ENCODE results near the gene PSMD5.

DNA sequence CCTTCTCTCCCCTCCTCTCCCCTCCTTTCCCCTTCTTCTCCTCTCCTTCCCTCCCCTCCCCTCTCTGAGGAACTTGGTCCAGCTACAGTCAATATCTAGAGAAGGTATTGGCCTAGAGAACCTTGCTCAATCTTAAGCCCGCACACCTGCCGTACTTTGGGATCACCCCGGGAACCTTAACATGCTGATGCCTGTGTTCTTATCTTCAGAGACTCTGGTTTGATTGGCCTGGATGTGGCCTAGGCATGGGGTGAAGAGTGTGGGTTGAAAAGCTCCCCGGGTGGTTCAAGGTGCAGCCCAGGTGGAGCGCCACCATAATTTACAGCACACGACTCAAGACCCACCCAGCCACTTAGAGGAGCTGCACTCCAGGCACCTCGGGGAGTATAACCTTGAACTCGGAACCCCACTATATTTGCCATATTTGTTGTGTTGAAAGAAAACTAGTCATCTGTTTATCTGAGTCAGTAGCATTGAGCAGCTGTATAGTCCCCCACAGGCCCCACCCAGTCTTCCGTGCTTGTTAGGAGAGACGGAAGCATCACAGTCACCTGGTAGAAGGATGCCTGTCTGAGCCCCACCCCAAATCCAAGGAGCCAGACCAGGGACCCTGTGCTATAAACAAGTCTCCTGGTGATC lies 48.6 kb upstream of the PSMD5 start:
- TF ChIP-seq, protein P1, sequence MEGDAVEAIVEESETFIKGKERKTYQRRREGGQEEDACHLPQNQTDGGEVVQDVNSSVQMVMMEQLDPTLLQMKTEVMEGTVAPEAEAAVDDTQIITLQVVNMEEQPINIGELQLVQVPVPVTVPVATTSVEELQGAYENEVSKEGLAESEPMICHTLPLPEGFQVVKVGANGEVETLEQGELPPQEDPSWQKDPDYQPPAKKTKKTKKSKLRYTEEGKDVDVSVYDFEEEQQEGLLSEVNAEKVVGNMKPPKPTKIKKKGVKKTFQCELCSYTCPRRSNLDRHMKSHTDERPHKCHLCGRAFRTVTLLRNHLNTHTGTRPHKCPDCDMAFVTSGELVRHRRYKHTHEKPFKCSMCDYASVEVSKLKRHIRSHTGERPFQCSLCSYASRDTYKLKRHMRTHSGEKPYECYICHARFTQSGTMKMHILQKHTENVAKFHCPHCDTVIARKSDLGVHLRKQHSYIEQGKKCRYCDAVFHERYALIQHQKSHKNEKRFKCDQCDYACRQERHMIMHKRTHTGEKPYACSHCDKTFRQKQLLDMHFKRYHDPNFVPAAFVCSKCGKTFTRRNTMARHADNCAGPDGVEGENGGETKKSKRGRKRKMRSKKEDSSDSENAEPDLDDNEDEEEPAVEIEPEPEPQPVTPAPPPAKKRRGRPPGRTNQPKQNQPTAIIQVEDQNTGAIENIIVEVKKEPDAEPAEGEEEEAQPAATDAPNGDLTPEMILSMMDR (IDR thresholded peaks at IDR 0.05; ENCODE audit: insufficient read depth, low read length, poor library complexity, severe bottlenecking): no peak
- TF ChIP-seq EZH2phosphoT487 (conservative IDR thresholded peaks at IDR 0.05; ENCODE audit: low read length): no peak

All from SU-DHL-6 (cell line).